Loucy (cell line): ENCODE results near the gene CDC40.

Source experiments
- EZH2phosphoT487 ChIP-seq: fragments of 200-600 bp; IDR thresholded peaks from 2 replicates; pipeline ENCODE4 v1.6.1; 2018; ENCODE audit warnings: antibody characterized with exemption, mild to moderate bottlenecking, moderate library complexity, borderline replicate concordance
- TF ChIP-seq, protein P1 (sequence below): fragments of 200-600 bp; sonication (generic); conservative IDR thresholded peaks from 2 replicates; pipeline ENCODE4 v1.5.1; 2014; ENCODE audit warnings: mild to moderate bottlenecking, antibody characterized with exemption, low read length

DNA sequence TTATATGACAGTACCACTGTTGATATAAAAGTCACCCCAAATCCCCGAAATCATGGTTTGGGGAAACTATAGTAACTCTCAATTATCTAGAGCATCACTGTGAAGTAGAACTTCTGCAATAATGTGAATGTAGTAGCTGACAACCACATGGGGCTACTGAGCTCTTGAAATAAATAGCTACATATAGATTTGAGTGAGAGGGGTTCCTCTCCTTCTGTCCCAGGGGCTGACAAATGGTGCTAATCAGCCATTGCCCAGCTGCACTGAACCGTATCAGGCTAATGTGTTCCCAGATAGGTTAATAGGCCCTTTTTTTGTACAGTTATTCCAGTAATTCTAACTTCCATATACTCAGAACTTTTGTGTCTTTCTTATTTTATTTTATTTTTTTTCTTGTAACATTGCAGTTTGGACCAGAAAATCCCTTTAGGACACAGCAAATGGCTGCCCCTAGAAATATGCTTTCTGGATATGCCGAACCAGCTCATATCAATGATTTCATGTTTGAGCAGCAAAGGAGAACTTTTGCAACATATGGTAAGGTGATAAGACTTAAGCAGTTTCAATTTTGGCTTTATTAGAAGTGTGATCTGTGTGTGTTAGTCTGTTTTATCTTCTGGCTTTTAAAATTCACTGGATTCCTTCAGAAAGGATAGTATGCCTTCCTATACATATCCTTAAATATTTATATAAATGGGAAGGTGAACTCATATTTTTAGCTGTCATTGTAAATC is 21.1 kb downstream of the CDC40 start:
- TF ChIP-seq, protein P1, sequence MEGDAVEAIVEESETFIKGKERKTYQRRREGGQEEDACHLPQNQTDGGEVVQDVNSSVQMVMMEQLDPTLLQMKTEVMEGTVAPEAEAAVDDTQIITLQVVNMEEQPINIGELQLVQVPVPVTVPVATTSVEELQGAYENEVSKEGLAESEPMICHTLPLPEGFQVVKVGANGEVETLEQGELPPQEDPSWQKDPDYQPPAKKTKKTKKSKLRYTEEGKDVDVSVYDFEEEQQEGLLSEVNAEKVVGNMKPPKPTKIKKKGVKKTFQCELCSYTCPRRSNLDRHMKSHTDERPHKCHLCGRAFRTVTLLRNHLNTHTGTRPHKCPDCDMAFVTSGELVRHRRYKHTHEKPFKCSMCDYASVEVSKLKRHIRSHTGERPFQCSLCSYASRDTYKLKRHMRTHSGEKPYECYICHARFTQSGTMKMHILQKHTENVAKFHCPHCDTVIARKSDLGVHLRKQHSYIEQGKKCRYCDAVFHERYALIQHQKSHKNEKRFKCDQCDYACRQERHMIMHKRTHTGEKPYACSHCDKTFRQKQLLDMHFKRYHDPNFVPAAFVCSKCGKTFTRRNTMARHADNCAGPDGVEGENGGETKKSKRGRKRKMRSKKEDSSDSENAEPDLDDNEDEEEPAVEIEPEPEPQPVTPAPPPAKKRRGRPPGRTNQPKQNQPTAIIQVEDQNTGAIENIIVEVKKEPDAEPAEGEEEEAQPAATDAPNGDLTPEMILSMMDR = no peak
- TF ChIP-seq EZH2phosphoT487 = no peak
